Islet of Langerhans (tissue), 1 donor: ENCODE measurements around the gene CFAP299.
"Not testable (repeated sequence)": the region's sequence is repeated elsewhere in the genome, so short reads cannot be mapped to it uniquely, and the experiment has no call there.

Experiments used
- FAIRE-seq: peaks from one replicate; lab custom pipeline; 2011; peaks lifted over from hg19 to GRCh38; lab: Jason Lieb, UNC

Gene CFAP299

GRCh38 chr4:80333121-80333520, 2.4 kb upstream of the CFAP299 start:
- no peak for FAIRE-seq

- no peak for FAIRE-seq
These were observed 962 bp upstream of the CFAP299 start for GRCh38 chr4:80334568-80334967.

- peak; percentile 27 for FAIRE-seq
These were observed 340 bp upstream of the CFAP299 start for GRCh38 chr4:80335226-80335553.

- no peak for FAIRE-seq
These were observed 1.1 kb downstream of the CFAP299 start for GRCh38 chr4:80336582-80336981.

- FAIRE-seq = no peak
These were observed 4.5 kb downstream of the CFAP299 start for GRCh38 chr4:80340036-80340435.

- not testable (repeated sequence) for FAIRE-seq
These were observed 7.2 kb downstream of the CFAP299 start for GRCh38 chr4:80342684-80343083.

- no peak for FAIRE-seq
These were observed 8.4 kb downstream of the CFAP299 start for GRCh38 chr4:80343887-80344286.

GRCh38 chr4:80360084-80360483, 24.6 kb downstream of the CFAP299 start:
- FAIRE-seq = no peak

- no peak for FAIRE-seq
These were observed 25.4 kb downstream of the CFAP299 start for GRCh38 chr4:80360900-80361299.

GRCh38 chr4:80361329-80361900, 25.9 kb downstream of the CFAP299 start:
- peak; percentile 72 for FAIRE-seq

GRCh38 chr4:80362578-80363181, 27.1 kb downstream of the CFAP299 start:
- FAIRE-seq = peak; percentile 58

- FAIRE-seq = peak; percentile 69
These were observed 30.4 kb downstream of the CFAP299 start for GRCh38 chr4:80365928-80366327.

GRCh38 chr4:80367737-80368136, 32.2 kb downstream of the CFAP299 start:
- no peak for FAIRE-seq

GRCh38 chr4:80370635-80371034, 35.1 kb downstream of the CFAP299 start:
- no peak for FAIRE-seq

- no peak for FAIRE-seq
These were observed 35.5 kb downstream of the CFAP299 start for GRCh38 chr4:80371046-80371445.

- no peak for FAIRE-seq
These were observed 38.6 kb downstream of the CFAP299 start for GRCh38 chr4:80374180-80374579.

GRCh38 chr4:80382090-80382832, 46.7 kb downstream of the CFAP299 start:
- no peak for FAIRE-seq

- FAIRE-seq = no peak
These were observed 50.1 kb downstream of the CFAP299 start for GRCh38 chr4:80385397-80386280.

- FAIRE-seq = no peak
These were observed 50.9 kb downstream of the CFAP299 start for GRCh38 chr4:80386281-80386886.

- no peak for FAIRE-seq
These were observed 52.1 kb downstream of the CFAP299 start for GRCh38 chr4:80387390-80388283.

- FAIRE-seq = no peak
These were observed 52.7 kb downstream of the CFAP299 start for GRCh38 chr4:80388284-80388607.
